CD8-positive, alpha-beta memory T cell (primary cell): Measurements from ENCODE around the gene TRAPPC11. TPM values are rescaled to one million over a fixed set of nuclear protein-coding genes. Genes with fewer than 3 reads are reported as not detected.
A peak's percentile ranks its signal among the peaks of the same experiment; 100 is the strongest.

Experiments used
- CTCF ChIA-PET: fragments of 350-600 bp; sonication (Branson Sonifier 250); formaldehyde crosslinking; loops from one replicate; lab custom pipeline; 2021; ENCODE audit warnings: antibody characterized with exemption; lab: Charles Lee
- POLR2A ChIA-PET: fragments of 350-600 bp; sonication (Branson Sonifier 250); formaldehyde crosslinking; loops from one replicate; lab custom pipeline; 2021; ENCODE audit warnings: antibody characterized with exemption; lab: Charles Lee
- DNase-seq, 5 donors: peaks; one replicate each; pipeline versions ENCODE4 v3.0.0 to v3.0.0-alpha.2; 2020 to 2022; ENCODE audit warnings: mixed read lengths in 1 of 5
- H3K27ac ChIP-seq: one replicate; pipeline ENCODE4 v1.7.0; 2013; ENCODE audit warnings: low read depth, mild to moderate bottlenecking, low read length, moderate library complexity
- H3K27me3 ChIP-seq: 2 replicates; pipeline ENCODE4 v1.7.0; 2013; ENCODE audit warnings: low read length, mild to moderate bottlenecking; ENCODE audit not compliant: insufficient read depth, poor library complexity, severe bottlenecking
- H3K36me3 ChIP-seq: 2 replicates; pipeline ENCODE4 v1.7.0; 2013; ENCODE audit warnings: mild to moderate bottlenecking, low read length, moderate library complexity; ENCODE audit not compliant: insufficient read depth
- H3K4me1 ChIP-seq: 2 replicates; pipeline ENCODE4 v1.7.0; 2013; ENCODE audit warnings: mild to moderate bottlenecking, low read length, moderate library complexity; ENCODE audit not compliant: insufficient read depth
- H3K4me3 ChIP-seq: 2 replicates; pipeline ENCODE4 v1.7.0; 2013; ENCODE audit warnings: mild to moderate bottlenecking, low read length
- H3K9me3 ChIP-seq: 2 replicates; pipeline ENCODE4 v1.7.0; 2013; ENCODE audit warnings: mild to moderate bottlenecking, low read length
- H3K27ac Mint-ChIP-seq, 8 donors: one replicate each; pipeline ENCODE4 v1.8.0; 2020 to 2021; ENCODE audit warnings: mixed read lengths in 8 of 8, mild to moderate bottlenecking in 6 of 8, inconsistent platforms in 3 of 8, moderate library complexity in 3 of 8
- H3K27me3 Mint-ChIP-seq, 2 donors: one replicate each; pipeline ENCODE4 v1.8.0; 2020 to 2021; ENCODE audit warnings: mixed read lengths in 2 of 2, mild to moderate bottlenecking in 1 of 2, moderate library complexity in 1 of 2
- H3K36me3 Mint-ChIP-seq, 3 donors: one replicate each; pipeline ENCODE4 v1.8.0; 2020 to 2021; ENCODE audit warnings: mixed read lengths in 3 of 3, inconsistent platforms in 1 of 3, mild to moderate bottlenecking in 1 of 3
- H3K4me1 Mint-ChIP-seq, 3 donors: one replicate each; pipeline ENCODE4 v1.8.0; 2020 to 2021; ENCODE audit warnings: mixed read lengths in 3 of 3, inconsistent platforms in 1 of 3, mild to moderate bottlenecking in 1 of 3
- H3K4me3 Mint-ChIP-seq, 7 donors: one replicate each; pipeline ENCODE4 v1.8.0; 2020 to 2021; ENCODE audit warnings: mixed read lengths in 7 of 7, mild to moderate bottlenecking in 6 of 7, moderate library complexity in 4 of 7, inconsistent platforms in 2 of 7
- H3K9me3 Mint-ChIP-seq, 5 donors: one replicate each; pipeline ENCODE4 v1.8.0; 2020 to 2022; ENCODE audit warnings: mixed read lengths in 5 of 5, mild to moderate bottlenecking in 3 of 5, moderate library complexity in 2 of 5, inconsistent platforms in 1 of 5
- polyA plus RNA-seq: library from polyadenylated mRNA; unstranded; fragments of 300-500 nt; fragmentation: Illumina TruSeq; gene quantifications from one replicate; pipeline ENCODE4 v1.2.3, GENCODE V29; 2021
- total RNA-seq, 2 experiments: library from RNA; stranded (reverse); gene quantifications; one replicate each; pipeline ENCODE4 v1.2.3, GENCODE V29; 2021

The TRAPPC11 gene
- total RNA-seq (10 to 100 TPM; 23.3 to 29.3 TPM), polyA plus RNA-seq (21.9 TPM)

GRCh38 chr4:183659029-183659871, at the start of gene TRAPPC11, which contains the start of gene RWDD4:
TRAPPC11 (plus strand) TSS chr4:183659293; CDS start chr4:183663868, 4,575 bp downstream.
RWDD4 (minus strand) TSS chr4:183659185; CDS start chr4:183658952, 233 bp downstream.
- Mint-ChIP-seq H3K36me3 (peaks cover 0 to 21% (median 4%) of the 10 kb centered on the region in 3 donors), H3K4me1 (peaks cover 35 to 57% (median 50%) of the 10 kb centered on the region in 3 donors), H3K27ac (peak within 1 kb of the TSS; percentile 92 to 99 (median 98)), H3K4me3 (peak within 1 kb of the TSS; percentile 93 to 98 (median 96)), H3K9me3 (no peaks in the 10 kb centered on the region), H3K27me3 (no peaks in the 10 kb centered on the region)
- POLR2A ChIA-PET: interaction anchor here (0.6 to 0.8 kb wide), 2 partner anchors 152 to 155 kb away, joined by 3 to 4 read pairs; no protein-coding TSS in a partner anchor
- CTCF ChIA-PET: interaction anchor here (1.0 to 1.5 kb wide), 2 partner anchors 12 to 155 kb away, joined by 3 to 5 read pairs; no protein-coding TSS in a partner anchor
- H3K4me1 ChIP-seq: peaks cover 30% of the 10 kb centered on the region
- no peaks in the 10 kb centered on the region for H3K9me3 ChIP-seq
- peak within 1 kb of the TSS; percentile 79 for H3K27ac ChIP-seq
- peak; percentile 95 to 98 (median 97) for DNase-seq
- peak within 1 kb of the TSS; percentile 80 for H3K4me3 ChIP-seq
- H3K27me3 ChIP-seq: no peaks in the 10 kb centered on the region
- peaks cover under 1% of the 10 kb centered on the region for H3K36me3 ChIP-seq

- POLR2A ChIA-PET: no interaction called here
Measured at GRCh38 chr4:183610033-183610432, 49.1 kb upstream of the TRAPPC11 start.

GRCh38 chr4:183610613-183611012, 48.5 kb upstream of the TRAPPC11 start:
- Histone ChIP-seq H3K27me3 (peaks cover 6% of the 10 kb centered on the region), H3K4me3 (no peak overlapping the region), H3K4me1 (no peaks in the 10 kb centered on the region), H3K27ac (no peak overlapping the region), H3K9me3 (no peaks in the 10 kb centered on the region), H3K36me3 (no peaks in the 10 kb centered on the region)
- Mint-ChIP-seq H3K36me3 (no peaks in the 10 kb centered on the region), H3K4me3 (no peak overlapping the region), H3K27me3 (peaks cover 10 to 31% of the 10 kb centered on the region in 2 donors), H3K27ac (peak overlapping the region in 1 of 8 donors; percentile 44), H3K9me3 (no peaks in the 10 kb centered on the region), H3K4me1 (no peaks in the 10 kb centered on the region)
- CTCF ChIA-PET: no interaction called here
- DNase-seq: no peak
- POLR2A ChIA-PET: no interaction called here

More at GRCh38 chr4:183610033-183610432, 49.1 kb upstream of the TRAPPC11 start:
- no peak overlapping the region for H3K27ac Mint-ChIP-seq
- Histone ChIP-seq H3K27me3 (peaks cover 6% of the 10 kb centered on the region), H3K27ac (no peak overlapping the region), H3K9me3 (no peaks in the 10 kb centered on the region), H3K4me1 (no peaks in the 10 kb centered on the region), H3K36me3 (no peaks in the 10 kb centered on the region), H3K4me3 (no peak overlapping the region)
- CTCF ChIA-PET: no interaction called here
- H3K27me3 Mint-ChIP-seq: peaks cover 10 to 27% of the 10 kb centered on the region in 2 donors
- H3K9me3 Mint-ChIP-seq: no peaks in the 10 kb centered on the region
- H3K36me3 Mint-ChIP-seq: no peaks in the 10 kb centered on the region
- H3K4me3 Mint-ChIP-seq: no peak overlapping the region
- DNase-seq: no peak
- no peaks in the 10 kb centered on the region for H3K4me1 Mint-ChIP-seq

- CTCF ChIA-PET: no interaction called here
- Histone ChIP-seq H3K27ac (no peak overlapping the region), H3K4me1 (no peaks in the 10 kb centered on the region), H3K4me3 (no peak overlapping the region), H3K27me3 (peaks cover 6% of the 10 kb centered on the region), H3K9me3 (no peaks in the 10 kb centered on the region), H3K36me3 (no peaks in the 10 kb centered on the region)
- Mint-ChIP-seq H3K27ac (no peak overlapping the region), H3K36me3 (no peaks in the 10 kb centered on the region), H3K27me3 (peaks cover 10 to 36% of the 10 kb centered on the region in 2 donors), H3K9me3 (no peaks in the 10 kb centered on the region), H3K4me3 (no peak overlapping the region), H3K4me1 (no peaks in the 10 kb centered on the region)
- DNase-seq: no peak
- POLR2A ChIA-PET: no interaction called here
Measured at GRCh38 chr4:183611210-183611830, 47.8 kb upstream of the TRAPPC11 start.

- H3K27ac ChIP-seq: no peak overlapping the region
- H3K4me3 ChIP-seq: no peak overlapping the region
- Mint-ChIP-seq H3K36me3 (no peaks in the 10 kb centered on the region), H3K4me3 (no peak overlapping the region), H3K4me1 (no peaks in the 10 kb centered on the region), H3K27ac (no peak overlapping the region), H3K27me3 (peaks cover 10 to 23% of the 10 kb centered on the region in 2 donors), H3K9me3 (no peaks in the 10 kb centered on the region)
- no peaks in the 10 kb centered on the region for H3K36me3 ChIP-seq
- ChIA-PET POLR2A (no interaction called here), CTCF (interaction anchor here (1.1 kb wide), 1 partner anchor 12 kb away, joined by 6 read pairs; no protein-coding TSS in a partner anchor)
- no peaks in the 10 kb centered on the region for H3K9me3 ChIP-seq
- no peak for DNase-seq
- H3K4me1 ChIP-seq: no peaks in the 10 kb centered on the region
- H3K27me3 ChIP-seq: no peaks in the 10 kb centered on the region
Measured at GRCh38 chr4:183612329-183613250, 46.5 kb upstream of the TRAPPC11 start.

- no peaks in the 10 kb centered on the region for H3K4me1 Mint-ChIP-seq
- H3K36me3 Mint-ChIP-seq: peaks cover 0 to 2% (median 0%) of the 10 kb centered on the region in 3 donors
- no peaks in the 10 kb centered on the region for H3K36me3 ChIP-seq
- H3K27ac ChIP-seq: no peak overlapping the region
- no peak for DNase-seq
- no peak overlapping the region for H3K4me3 Mint-ChIP-seq
- CTCF ChIA-PET: no interaction called here
- no peak overlapping the region for H3K27ac Mint-ChIP-seq
- H3K27me3 ChIP-seq: no peaks in the 10 kb centered on the region
- no peak overlapping the region for H3K4me3 ChIP-seq
- POLR2A ChIA-PET: no interaction called here
- peaks cover 12 to 25% of the 10 kb centered on the region in 2 donors for H3K27me3 Mint-ChIP-seq
- H3K9me3 Mint-ChIP-seq: no peaks in the 10 kb centered on the region
- no peaks in the 10 kb centered on the region for H3K4me1 ChIP-seq
- H3K9me3 ChIP-seq: no peaks in the 10 kb centered on the region
Measured at GRCh38 chr4:183617075-183617474, 42.0 kb upstream of the TRAPPC11 start.

GRCh38 chr4:183618681-183619080, 40.4 kb upstream of the TRAPPC11 start:
- Histone ChIP-seq H3K27ac (no peak overlapping the region), H3K27me3 (no peaks in the 10 kb centered on the region), H3K4me3 (no peak overlapping the region), H3K4me1 (no peaks in the 10 kb centered on the region), H3K36me3 (no peaks in the 10 kb centered on the region), H3K9me3 (no peaks in the 10 kb centered on the region)
- no peak overlapping the region for H3K27ac Mint-ChIP-seq
- peaks cover 4 to 25% of the 10 kb centered on the region in 2 donors for H3K27me3 Mint-ChIP-seq
- no peak overlapping the region for H3K4me3 Mint-ChIP-seq
- ChIA-PET POLR2A (no interaction called here), CTCF (no interaction called here)
- no peaks in the 10 kb centered on the region for H3K4me1 Mint-ChIP-seq
- DNase-seq: no peak
- H3K9me3 Mint-ChIP-seq: no peaks in the 10 kb centered on the region
- H3K36me3 Mint-ChIP-seq: peaks cover 0 to 2% (median 0%) of the 10 kb centered on the region in 3 donors
